ENCODE data around the gene AIRE.

DNA sequence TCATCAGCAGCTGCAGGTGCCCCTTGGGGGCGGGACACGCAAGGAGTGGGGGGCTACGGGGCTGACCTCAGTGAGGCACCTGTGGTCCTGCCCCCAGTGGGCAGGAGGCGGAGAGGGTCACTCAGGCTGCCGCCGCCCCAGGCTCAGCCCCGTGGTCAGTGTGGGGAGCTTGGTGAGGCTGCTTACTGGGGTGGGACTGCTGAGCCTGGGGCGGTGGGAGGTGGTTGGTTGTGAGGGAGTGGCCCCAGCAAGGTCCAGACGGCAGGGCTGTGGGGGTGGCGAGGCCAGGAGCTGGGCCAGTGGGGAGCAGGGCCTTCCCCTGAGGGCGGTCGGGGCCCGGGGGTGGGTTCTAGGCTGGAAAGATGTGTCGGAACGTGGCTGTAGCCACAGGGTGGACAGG is 28.5 kb downstream of the AIRE start:
- TF ChIP-seq, protein P1, sequence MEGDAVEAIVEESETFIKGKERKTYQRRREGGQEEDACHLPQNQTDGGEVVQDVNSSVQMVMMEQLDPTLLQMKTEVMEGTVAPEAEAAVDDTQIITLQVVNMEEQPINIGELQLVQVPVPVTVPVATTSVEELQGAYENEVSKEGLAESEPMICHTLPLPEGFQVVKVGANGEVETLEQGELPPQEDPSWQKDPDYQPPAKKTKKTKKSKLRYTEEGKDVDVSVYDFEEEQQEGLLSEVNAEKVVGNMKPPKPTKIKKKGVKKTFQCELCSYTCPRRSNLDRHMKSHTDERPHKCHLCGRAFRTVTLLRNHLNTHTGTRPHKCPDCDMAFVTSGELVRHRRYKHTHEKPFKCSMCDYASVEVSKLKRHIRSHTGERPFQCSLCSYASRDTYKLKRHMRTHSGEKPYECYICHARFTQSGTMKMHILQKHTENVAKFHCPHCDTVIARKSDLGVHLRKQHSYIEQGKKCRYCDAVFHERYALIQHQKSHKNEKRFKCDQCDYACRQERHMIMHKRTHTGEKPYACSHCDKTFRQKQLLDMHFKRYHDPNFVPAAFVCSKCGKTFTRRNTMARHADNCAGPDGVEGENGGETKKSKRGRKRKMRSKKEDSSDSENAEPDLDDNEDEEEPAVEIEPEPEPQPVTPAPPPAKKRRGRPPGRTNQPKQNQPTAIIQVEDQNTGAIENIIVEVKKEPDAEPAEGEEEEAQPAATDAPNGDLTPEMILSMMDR (IDR thresholded peaks at IDR 0.05): no peak
- TF ChIP-seq EZH2phosphoT487 (IDR thresholded peaks at IDR 0.05): no peak
